Measurements from ENCODE around the gene SLC52A1.
"Not testable (repeated sequence)": the region's sequence is repeated elsewhere in the genome, so short reads cannot be mapped to it uniquely, and the experiment has no call there.

SLC52A1 gene

DNA sequence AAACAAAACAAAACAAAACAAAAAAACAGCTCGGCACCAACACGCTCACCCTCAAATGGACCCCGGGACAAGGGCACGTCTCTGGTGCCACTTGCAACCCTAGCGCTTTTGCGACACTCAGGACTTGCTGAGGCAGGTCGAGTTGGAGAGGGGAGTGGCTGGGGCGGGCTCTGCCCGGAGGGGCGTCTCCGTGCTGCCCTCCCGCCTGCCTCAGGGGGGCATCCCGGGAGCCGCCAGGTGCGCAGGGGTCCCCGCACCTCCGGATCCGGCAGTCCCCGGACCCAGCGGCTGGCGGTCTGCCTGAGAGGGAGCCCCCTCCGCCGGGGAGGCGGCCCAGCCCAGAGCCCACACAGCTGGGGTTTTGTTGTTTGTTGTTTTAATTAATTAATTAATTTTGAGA, at the start of gene SLC52A1:
Gene SLC52A1, minus strand, starts transcription at position 112 of the 400 bp plus-strand sequence. CDS start 820 bp downstream, outside the sequence.
- in situ Hi-C loops (cut with HindIII; ENCODE audit: low sequenced_read_pairs), result no loop called here

DNA sequence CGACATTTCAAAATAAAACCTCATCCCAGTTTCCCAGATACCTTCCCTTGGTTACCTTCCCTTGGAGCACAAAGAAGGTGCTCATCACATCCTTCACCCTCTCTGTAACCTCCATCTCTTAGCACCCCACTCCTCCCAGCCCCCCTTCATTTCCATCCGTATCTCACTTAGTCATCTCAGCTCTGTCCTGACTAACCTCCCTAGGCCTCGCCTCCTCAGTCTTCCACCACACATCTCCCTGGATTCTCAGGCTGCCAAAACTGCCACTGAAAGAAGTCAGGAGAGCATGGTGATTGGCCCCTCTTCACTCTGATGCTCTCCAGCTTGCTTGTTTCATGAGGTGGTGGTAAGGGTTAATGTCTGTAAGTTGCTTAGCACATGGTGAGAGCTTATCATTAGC, 45.4 kb upstream of the SLC52A1 start:
- in situ Hi-C loops (cut with HindIII; ENCODE audit: low sequenced_read_pairs), result no loop called here

DNA sequence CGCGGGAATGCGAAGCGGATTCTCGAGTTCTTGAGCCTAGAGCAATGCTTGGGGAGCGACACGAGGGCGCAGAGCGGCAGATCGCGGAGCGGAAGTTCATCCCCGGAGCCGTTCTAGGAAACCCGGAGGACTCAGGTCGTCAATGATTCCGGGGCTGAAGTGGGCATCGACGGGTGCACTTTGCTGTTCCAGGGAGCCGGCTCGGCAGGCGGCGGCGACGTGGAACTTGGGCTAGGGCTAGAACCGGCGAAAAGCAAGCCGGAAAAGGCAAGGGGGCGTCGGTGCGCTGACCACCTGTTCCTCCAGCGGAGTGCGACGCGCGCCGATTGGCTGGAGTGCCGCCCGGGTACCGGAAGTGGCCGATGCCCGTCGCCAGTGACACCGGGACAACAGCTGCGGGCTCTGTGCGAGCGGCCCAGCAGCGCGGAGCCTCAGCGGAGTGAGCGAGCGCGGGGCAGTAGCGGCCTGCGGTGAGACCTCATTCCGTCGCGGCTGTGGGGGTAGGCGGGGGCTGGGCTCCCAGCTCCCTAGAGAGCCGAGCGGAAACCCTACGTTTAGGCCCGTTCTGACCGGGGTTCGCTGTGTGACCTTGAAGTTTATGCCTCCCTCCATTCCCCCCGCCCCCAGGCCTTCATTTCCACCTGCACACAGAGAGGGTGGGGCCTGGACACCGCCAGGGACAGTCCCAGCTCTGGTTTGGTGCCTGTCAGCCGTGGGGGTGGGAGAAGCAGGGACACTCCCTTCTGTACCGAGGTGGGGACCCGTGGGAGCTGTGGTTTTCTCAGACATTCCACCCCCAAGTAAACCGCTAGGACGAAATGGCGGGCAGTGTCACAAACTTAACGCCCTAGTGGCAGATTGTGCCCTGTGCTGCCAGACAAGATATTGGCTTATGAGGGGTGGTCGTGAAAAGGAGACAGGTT, 43.1 kb upstream of the SLC52A1 start, which contains the start of gene ZFP3:
Gene ZFP3, plus strand, starts transcription at position 362 of the 923 bp plus-strand sequence. CDS start 13,038 bp downstream, outside the sequence.
- in situ Hi-C loops (cut with HindIII; ENCODE audit: low sequenced_read_pairs), result no loop called here

DNA sequence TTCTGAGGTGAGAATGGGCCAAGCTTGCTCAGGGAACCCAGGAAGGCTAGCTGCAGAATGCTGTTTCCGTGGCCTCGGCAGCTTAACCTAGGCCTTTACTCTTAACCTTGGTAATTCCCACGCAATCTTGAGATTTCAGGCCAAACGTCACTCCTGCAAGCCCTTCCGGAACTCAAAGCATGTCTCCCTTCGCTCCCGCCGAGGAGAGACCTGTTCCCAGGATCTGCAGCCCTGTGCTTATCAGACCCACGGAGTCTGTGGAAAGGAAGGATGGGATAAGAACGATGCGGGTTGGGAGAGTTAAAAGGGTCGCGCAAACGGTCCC, 42.5 kb upstream of the SLC52A1 start:
- in situ Hi-C loops (cut with HindIII; ENCODE audit: low sequenced_read_pairs), result no loop called here

DNA sequence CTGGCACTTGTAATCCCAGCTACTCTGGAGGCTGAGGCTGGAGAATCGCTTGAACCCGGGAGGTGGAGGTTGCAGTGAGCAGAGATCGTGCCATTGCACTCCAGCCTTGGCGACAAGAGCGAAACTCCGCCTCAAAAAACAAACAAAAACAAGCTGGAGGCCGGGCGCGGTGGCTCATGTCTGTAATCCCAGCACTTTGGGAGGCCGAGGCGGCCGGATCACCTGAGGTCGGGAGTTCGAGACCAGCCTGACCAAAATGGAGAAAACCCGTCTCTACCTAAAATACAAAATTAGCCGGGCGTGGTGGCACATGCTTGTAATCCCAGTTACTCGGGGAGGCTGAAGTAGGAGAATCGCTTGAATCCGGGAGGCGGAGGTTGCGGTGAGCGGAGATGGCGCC, 42.0 kb upstream of the SLC52A1 start:
- in situ Hi-C loops (cut with HindIII; ENCODE audit: low sequenced_read_pairs), result not testable (repeated sequence)

DNA sequence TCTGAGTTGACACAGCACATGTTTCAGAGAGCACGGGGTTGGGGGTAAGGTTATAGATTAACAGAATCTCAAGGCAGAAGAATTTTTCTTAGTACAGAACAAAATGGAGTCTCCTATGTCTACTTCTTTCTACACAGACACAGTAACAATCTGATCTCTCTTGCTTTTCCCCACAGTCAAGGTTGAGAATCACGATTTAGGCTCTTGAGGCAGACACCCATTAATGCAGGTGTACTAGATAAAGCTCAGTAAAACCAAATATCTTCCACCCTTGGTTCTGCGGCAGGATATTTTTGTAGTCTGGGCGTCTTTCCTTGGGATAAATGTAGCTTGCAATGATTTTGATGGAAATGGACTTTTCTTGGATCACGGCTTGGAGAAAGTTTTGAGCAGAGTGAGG, 40.2 kb upstream of the SLC52A1 start:
- in situ Hi-C loops (cut with HindIII; ENCODE audit: low sequenced_read_pairs), result not testable (repeated sequence)

DNA sequence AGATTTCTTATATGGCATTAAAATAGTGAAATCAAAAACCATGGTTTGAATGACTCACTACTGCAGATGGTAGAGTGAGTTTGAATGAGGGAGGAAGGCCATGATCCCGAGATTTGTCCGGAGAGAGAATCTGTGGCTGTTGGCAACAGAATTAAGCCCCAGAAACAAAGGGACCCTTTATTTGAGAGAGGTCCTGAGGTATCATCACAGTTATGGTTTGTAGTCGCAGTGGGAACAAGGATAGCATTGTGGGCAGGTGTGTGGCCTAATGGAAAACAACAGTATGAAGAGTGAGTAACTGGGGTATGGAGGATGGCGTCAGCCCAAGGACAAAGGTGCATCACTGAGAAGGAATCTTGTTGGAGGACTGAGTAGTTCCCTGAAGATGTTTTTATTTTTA, 34.5 kb upstream of the SLC52A1 start:
- in situ Hi-C loops (cut with HindIII; ENCODE audit: low sequenced_read_pairs), result no loop called here

DNA sequence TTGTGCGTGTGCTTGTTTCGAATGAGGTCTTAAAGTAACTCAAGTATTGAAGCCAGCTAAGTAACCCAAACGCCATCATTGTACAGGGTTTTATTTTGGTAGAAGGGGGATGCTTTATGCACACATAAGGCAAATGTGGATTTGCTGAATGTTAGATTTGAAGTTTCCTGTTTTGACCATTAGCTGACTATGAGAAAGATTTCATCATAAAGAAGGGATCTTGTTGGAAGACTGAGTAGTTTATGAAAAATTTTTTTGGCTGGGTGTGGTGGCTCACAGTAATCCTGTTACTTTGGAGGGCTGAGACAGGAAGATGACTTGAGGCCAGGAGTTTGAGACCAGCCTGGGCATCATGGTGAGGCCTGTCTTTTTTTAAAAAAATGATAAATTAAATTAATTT, 33.0 kb upstream of the SLC52A1 start:
- in situ Hi-C loops (cut with HindIII; ENCODE audit: low sequenced_read_pairs), result no loop called here

DNA sequence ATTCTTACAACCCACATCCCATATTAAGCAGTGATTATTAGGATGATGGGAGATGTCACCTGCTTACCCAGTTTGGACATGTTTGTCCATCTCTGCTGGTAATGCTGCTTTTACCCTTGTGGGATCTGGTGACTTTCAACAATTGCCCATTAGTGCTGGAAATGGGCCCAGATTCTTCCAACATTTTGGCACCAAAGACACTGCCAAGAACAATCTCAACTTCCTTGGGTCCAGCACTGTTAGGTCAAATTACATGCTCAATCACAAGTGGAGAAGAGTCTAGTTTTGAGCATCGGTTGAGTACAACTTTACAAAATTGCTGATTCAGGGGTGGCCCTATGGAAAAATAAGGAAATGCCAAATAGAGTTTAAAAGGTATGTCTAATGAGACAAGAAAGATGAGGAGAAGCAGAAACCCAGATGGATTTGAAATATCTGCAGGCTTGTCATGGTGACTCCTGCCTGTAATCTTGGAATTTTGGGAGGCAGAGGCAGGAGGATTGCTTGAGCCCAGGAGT, 30.1 kb upstream of the SLC52A1 start:
- in situ Hi-C loops (cut with HindIII; ENCODE audit: low sequenced_read_pairs), result no loop called here

DNA sequence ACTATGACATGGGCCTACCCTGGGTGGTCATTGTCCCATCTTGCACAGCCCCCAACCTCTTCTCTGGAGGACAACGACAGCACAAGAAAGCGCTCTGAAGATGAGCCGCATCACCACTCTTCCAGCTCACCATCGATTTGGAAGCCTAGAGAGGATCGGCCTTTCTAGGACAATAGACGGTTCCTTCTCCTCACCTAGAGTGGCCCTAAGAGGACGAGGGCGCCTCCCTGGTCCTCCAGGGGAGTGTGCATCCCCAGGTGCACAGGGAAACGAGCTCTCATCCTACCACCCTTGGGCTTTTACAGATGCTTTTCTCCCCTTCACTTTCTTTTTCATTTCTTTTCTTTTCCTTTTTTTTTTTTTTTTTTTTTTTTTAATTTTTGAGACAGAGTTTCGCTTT, 20.3 kb upstream of the SLC52A1 start:
- in situ Hi-C loops (cut with HindIII; ENCODE audit: low sequenced_read_pairs), result no loop called here

DNA sequence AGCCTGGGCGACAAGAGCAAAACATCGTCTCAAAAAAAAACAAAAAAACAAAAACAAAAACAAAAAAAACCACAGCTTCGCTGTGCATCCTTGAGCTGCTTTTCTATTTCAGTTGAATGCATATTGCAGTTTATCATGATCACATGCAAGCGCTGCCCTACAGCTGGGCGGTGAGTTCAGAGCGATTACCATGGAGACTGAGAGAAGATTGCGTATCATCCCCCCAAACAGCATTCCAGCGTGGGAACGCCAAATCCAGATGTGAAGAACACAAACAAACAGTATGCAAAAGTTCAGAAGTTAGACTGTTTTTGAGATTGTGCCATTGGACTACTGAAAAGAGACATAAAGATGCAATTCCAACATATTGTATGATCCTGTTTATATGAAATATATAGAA, 15.1 kb upstream of the SLC52A1 start:
- in situ Hi-C loops (cut with HindIII; ENCODE audit: low sequenced_read_pairs), result no loop called here

DNA sequence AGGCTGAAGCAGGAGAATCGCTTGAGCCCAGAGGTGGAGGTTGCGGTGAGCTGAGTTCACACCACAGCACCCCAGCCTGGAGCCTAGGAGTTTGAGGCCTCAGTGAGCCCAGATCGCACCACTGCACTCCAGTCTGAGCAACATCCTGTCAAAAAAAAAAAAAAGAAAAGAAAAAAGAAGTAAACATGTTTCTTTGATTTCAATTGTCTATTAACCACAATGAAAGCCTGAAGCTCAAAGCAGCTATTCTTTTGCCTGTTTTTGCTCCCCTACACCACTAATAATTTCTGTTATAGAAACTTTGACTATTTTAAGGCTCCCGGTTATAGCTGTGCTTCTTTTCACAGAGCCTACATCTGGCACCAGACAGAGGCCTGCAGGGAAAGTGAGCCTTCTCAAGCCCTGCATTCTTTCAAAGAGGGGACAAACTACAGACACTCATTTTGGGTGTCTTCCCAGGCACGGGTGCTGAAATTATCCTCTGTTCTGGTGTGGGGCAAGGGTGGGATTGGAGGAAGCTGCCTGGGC, 14.2 kb upstream of the SLC52A1 start:
- in situ Hi-C loops (cut with HindIII; ENCODE audit: low sequenced_read_pairs), result no loop called here

DNA sequence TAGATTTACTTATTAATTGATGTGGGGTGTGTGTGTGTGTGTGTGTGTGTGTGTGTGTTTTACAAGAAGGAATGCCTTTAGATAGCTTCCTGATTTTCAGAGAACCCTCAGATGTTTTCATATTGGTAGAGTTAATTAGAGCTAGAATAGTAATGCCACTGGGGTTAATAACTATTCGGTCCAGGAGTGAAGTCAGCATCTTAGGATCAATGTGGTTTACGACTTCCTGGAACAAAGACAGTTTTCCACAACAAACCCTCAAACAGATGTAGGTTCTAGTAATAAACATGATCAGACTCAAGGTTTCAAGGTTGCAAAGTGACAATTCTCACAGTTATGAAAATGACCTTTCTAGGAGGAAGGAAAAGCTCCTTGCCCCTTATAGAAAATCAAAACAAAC, 12.2 kb upstream of the SLC52A1 start:
- in situ Hi-C loops (cut with HindIII; ENCODE audit: low sequenced_read_pairs), result no loop called here

DNA sequence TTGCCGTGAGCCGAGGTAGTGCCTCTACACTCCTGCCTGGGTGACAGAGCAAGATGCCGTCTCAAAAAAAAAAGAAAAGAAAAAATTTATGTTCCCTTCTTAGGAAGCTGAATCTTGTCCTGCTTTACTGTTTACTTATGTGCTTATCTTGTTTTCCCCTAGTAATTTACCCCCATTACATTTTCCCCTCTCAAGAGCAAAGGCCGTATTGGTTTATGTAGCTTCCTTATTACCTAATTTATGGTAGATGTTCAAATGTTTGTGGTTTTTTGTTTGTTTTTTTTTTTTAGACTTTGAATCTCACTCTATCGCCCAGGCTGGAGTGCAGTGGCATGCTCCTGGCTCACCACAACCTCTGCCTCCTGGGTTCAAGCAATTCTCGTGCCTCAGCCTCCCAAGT, 10.3 kb upstream of the SLC52A1 start:
- in situ Hi-C loops (cut with HindIII; ENCODE audit: low sequenced_read_pairs), result no loop called here

DNA sequence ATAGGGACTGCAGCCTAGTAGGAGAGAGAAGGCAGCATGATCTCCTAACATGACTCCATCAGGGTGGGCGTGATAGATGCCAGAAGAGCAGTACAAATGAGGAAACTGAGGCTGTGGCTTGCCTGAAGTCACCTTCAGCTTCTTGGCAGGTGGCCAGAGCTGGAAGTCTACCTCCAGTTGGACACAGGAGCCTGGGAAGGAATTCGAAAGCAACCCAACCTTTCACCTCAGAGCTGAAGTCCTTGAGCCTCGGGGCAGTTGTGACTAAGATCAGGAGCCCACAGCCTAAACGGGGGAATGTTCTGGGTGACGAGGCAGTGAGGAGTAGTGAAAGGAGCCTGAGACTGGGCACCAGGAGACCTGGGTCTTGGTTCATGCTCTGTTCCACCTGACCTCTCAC, 9.4 kb upstream of the SLC52A1 start:
- in situ Hi-C loops (cut with HindIII; ENCODE audit: low sequenced_read_pairs), result no loop called here

DNA sequence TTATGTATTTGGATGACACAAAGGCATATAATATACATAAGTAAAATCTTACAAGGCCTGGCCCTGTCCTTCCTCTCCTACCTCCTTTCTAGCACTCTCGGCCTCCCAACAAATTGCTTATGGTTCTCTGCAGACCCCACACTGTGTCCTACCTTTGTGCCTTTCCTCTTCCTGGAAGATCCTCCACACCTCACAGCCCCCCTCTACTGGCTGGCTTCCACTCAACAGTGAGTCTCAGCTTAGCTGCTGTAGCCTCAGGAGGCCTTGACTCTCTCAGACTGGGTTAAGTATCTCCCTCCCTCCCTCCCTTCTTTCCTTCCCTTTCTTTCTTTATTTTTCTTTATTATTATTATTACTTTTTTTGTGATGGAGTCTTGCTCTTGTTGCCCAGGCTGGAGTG, 8.3 kb upstream of the SLC52A1 start:
- in situ Hi-C loops (cut with HindIII; ENCODE audit: low sequenced_read_pairs), result no loop called here

DNA sequence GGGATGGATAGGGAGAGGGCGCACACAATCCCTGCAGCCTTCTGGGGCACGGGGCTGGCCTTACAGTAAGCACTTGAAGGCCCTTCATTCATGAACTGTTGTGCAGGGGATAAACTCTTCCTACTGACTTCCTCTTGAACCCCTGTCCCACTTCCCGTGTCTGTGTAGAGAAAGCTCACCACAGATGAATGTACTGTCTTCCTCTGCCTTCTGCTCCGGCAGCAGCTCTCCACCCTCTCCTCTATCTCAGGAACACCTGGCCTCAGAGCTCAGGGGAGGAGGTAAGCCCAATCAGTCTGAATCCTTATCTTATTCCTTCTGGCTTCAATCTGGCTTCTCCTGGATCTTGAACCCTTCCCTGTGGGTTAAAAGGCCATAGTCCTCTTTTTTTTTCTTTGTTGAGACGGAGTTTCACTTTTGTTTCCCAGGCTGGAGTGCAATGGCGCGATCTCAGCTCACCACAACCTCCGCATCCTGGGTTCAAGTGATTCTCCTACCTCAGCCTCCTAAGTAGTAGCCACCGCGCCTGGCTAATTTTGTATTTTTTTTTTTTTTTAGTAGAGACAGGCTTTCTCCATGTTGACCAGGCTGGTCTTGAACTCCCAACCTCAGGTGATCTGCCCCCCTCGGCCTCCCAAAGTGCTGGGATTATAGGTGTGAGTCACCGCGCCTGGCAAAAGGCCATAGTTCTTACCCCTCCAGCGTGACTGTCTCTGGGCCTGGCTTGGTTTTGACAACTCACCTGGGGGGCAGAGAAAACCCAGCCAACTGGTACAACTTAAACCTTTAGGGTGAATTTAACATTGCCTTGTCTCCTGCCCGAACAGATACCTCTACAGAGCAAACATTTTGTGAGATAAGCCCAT, 7.2 kb upstream of the SLC52A1 start:
- in situ Hi-C loops (cut with HindIII; ENCODE audit: low sequenced_read_pairs), result no loop called here

DNA sequence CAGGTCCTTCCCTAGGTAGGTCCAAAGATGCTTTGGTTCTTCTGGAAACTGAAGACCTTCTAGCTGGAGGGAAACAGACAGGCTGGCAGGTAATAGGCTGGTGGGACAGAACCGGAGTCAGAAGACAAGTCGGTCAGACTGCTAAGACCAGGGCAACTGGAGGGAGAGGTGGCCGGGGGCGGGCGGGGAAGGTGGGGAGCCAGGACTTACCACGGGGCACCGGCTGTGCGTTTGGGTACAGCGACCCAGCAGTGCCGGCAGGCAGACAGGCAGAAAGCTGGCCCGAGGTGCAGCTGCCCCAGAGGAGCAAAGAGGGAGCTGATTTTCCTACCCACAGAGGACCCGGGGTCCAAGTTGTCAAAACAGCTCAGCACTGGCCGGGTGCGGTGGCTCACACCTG, 575 bp downstream of the SLC52A1 start:
- in situ Hi-C loops (cut with HindIII; ENCODE audit: low sequenced_read_pairs), result no loop called here

DNA sequence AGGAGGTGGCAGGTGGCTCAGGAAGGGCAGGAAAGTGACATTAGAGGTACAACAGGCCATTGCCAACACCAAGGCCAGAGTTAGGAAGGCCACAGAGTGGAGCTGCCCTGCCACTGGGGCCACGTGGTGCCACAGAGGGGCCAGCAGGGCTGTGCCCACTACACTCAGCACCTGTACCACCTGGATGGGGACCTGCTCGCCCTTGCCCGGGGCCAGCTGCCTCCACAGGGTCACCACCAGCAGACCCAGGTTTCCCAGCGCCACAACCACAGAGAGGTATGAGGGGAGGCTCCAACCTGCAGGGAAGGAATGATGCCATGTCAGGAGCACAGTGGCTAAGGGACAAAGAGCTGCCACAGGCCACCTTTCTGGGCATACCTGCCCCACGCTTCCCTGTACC, 1.2 kb downstream of the SLC52A1 start:
- in situ Hi-C loops (cut with HindIII; ENCODE audit: low sequenced_read_pairs), result no loop called here

DNA sequence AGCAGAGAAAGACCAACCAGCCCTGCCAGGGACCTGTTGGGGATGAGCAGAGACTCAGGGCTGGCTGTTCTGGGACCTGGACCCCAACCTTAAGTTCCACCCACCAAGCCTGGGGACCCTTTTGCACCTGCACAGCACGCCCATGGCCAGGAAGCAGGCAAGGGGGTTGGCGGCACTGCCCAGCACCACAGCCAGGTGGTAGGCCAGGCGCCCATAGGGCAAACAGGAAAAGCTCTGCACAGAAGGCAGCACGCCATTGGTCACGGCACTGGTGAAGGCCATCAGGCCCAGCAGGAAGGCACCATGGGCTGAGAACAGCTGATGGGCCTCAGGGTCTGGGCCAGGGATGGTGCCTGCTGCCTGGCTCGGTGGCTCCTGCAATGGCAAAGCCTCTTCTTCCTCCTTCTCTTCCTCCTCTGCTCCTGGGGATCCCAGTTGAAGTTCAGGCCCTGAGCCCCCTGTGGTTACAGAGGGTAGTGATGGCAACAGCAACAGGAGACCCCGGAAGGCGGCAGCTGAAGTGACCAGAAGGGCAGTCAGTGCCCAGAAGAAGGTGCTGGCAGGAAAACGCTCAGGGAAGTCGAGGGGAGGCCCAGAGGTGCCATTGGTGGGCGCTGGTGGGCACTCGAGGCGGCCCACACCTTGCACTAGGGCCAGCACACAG, 1.7 kb downstream of the SLC52A1 start:
- in situ Hi-C loops (cut with HindIII; ENCODE audit: low sequenced_read_pairs), result no loop called here

DNA sequence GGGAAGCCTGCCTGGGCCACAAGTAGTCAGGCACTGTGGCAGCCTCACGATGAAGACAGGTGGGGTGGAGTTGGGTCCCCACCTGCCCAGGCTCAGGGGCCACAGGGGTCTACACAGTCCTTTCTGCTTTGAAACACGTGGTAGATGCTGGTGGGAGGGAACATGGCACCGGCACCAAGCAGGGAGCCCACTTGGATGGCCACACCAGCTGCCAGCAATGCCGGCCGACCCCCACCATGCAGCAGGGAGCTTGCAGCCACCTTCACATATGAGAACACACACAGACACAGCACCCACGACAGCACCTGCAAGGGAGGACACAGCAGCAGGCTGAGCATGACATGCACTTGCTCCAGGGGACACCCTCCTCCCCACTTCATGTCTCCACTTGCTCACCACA, 2.4 kb downstream of the SLC52A1 start:
- in situ Hi-C loops (cut with HindIII; ENCODE audit: low sequenced_read_pairs), result no loop called here

All from endothelial cell of hepatic sinusoid (primary cell).